NAMALWA (cell line): ENCODE results near the gene BMPR1A.
"Not testable (repeated sequence)": the region's sequence is repeated elsewhere in the genome, so short reads cannot be mapped to it uniquely, and the experiment has no call there.

Experiments
- DNase-seq: peaks from one replicate; pipeline ENCODE4 v3.0.0-alpha.2; 2015; ENCODE audit warnings: low spot score

The BMPR1A gene

GRCh38 chr10:86941426-86941825, 185.0 kb downstream of the BMPR1A start:
- no peak for DNase-seq

- DNase-seq, result no peak
Observed at GRCh38 chr10:86941991-86942421, 185.6 kb downstream of the BMPR1A start.

- DNase-seq, result no peak
Observed at GRCh38 chr10:86942441-86943315, 186.3 kb downstream of the BMPR1A start.

- no peak for DNase-seq
Observed at GRCh38 chr10:86943316-86944030, 187.1 kb downstream of the BMPR1A start.

GRCh38 chr10:86944031-86944419, 187.6 kb downstream of the BMPR1A start:
- DNase-seq, result no peak

- no peak for DNase-seq
Observed at GRCh38 chr10:86944471-86944870, 188.1 kb downstream of the BMPR1A start.

GRCh38 chr10:86944907-86945306, 188.5 kb downstream of the BMPR1A start:
- no peak for DNase-seq

- no peak for DNase-seq
Observed at GRCh38 chr10:86945361-86946212, 189.2 kb downstream of the BMPR1A start.

- no peak for DNase-seq
Observed at GRCh38 chr10:86946213-86947155, 190.1 kb downstream of the BMPR1A start.

GRCh38 chr10:86947806-86948205, 191.4 kb downstream of the BMPR1A start:
- DNase-seq, result not testable (repeated sequence)

- no peak for DNase-seq
Observed at GRCh38 chr10:86950349-86950748, 193.9 kb downstream of the BMPR1A start.

- DNase-seq, result no peak
Observed at GRCh38 chr10:86951184-86951761, 194.9 kb downstream of the BMPR1A start.

GRCh38 chr10:86952106-86952505, 195.7 kb downstream of the BMPR1A start:
- DNase-seq, result no peak

- not testable (repeated sequence) for DNase-seq
Observed at GRCh38 chr10:86952697-86953096, 196.3 kb downstream of the BMPR1A start.

GRCh38 chr10:86953747-86954680, 197.6 kb downstream of the BMPR1A start:
- DNase-seq, result no peak

- DNase-seq, result no peak
Observed at GRCh38 chr10:86954681-86955500, 198.5 kb downstream of the BMPR1A start.

GRCh38 chr10:86955501-86956194, 199.2 kb downstream of the BMPR1A start:
- no peak for DNase-seq

- no peak for DNase-seq
Observed at GRCh38 chr10:86956195-86956847, 199.9 kb downstream of the BMPR1A start.
